Suprapubic skin (tissue), 4 donors: Measurements from ENCODE around the gene CHST10. TPM values are rescaled to one million over a fixed set of nuclear protein-coding genes. Genes with fewer than 3 reads are reported as not detected.

Experiments
- DNase-seq, 2 donors: peaks; one replicate each; pipeline ENCODE4 v3.0.0-alpha.2; 2019; ENCODE audit warnings: low spot score in 2 of 2
- H3K27ac ChIP-seq: fragments of 200-600 bp; sonication (generic); one replicate; pipeline ENCODE4 v1.5.1; 2019
- H3K27me3 ChIP-seq: fragments of 200-600 bp; sonication (generic); one replicate; pipeline ENCODE4 v1.5.1; 2019
- H3K36me3 ChIP-seq: fragments of 200-600 bp; sonication (generic); one replicate; pipeline ENCODE4 v1.5.1; 2019
- H3K4me1 ChIP-seq: fragments of 200-600 bp; sonication (generic); one replicate; pipeline ENCODE4 v1.5.1; 2019
- H3K4me3 ChIP-seq: fragments of 200-600 bp; sonication (generic); one replicate; pipeline ENCODE4 v1.5.1; 2019; ENCODE audit warnings: mild to moderate bottlenecking
- H3K9me3 ChIP-seq: fragments of 200-600 bp; sonication (generic); one replicate; pipeline ENCODE4 v1.5.1; 2019
- CTCF ChIP-seq, 2 donors: fragments of 200-600 bp in 1 of 2; fragments of 450-650 bp in 1 of 2; sonication (generic) in 1 of 2; IDR thresholded peaks; one replicate each; pipeline ENCODE4 v1.5.1; 2016 to 2019; ENCODE audit warnings: antibody characterized with exemption in 2 of 2, mild to moderate bottlenecking in 1 of 2, moderate library complexity in 1 of 2
- EP300 ChIP-seq: sonication (generic); formaldehyde crosslinking; IDR thresholded peaks from one replicate; pipeline ENCODE4 v1.6.1; 2017; ENCODE audit warnings: antibody characterized with exemption
- POLR2A ChIP-seq, 2 donors: fragments of 450-650 bp; IDR thresholded peaks; one replicate each; pipeline ENCODE4 v1.6.1; 2017; ENCODE audit warnings: antibody characterized with exemption in 2 of 2, mild to moderate bottlenecking in 2 of 2, moderate library complexity in 2 of 2
- POLR2AphosphoS5 ChIP-seq, 3 donors: sonication (generic); formaldehyde crosslinking; IDR thresholded peaks; one replicate each; pipeline ENCODE4 v1.6.1; 2017; ENCODE audit warnings: antibody characterized with exemption in 3 of 3
- WGBS: methylation state at CpG from one replicate; pipeline ENCODE4 v1.1.5; 2018; 5-methylcytosine and 5-hydroxymethylcytosine counted together
- total RNA-seq, 4 donors: library from RNA; depleted of rRNA; stranded (reverse); fragments of >200 nt; gene quantifications; one replicate each; pipeline ENCODE4 v1.1.0, GENCODE V29; 2016

Gene CHST10
- total RNA-seq, 4 donors from 2014 or later = 0.91 to 3.6 (median 2.6) TPM

- H3K4me3 ChIP-seq = no peak overlapping the region
- H3K9me3 ChIP-seq = no peaks in the 10 kb centered on the region
- no peak overlapping the region for H3K27ac ChIP-seq
- no peak for TF ChIP-seq EP300
- TF ChIP-seq CTCF (IDR thresholded peaks at IDR 0.05) = no peak
- TF ChIP-seq POLR2AphosphoS5 (IDR thresholded peaks at IDR 0.05) = no peak
- H3K36me3 ChIP-seq = peaks cover 18% of the 10 kb centered on the region
- 86% methylated on average over 15 of the region's 15 CpGs for WGBS
- no peak for DNase-seq
- H3K4me1 ChIP-seq = no peaks in the 10 kb centered on the region
- no peaks in the 10 kb centered on the region for H3K27me3 ChIP-seq
These were observed 21.7 kb downstream of the CHST10 start for GRCh38 chr2:100395532-100396350.

- H3K27ac ChIP-seq = no peak overlapping the region
- H3K27me3 ChIP-seq = no peaks in the 10 kb centered on the region
- H3K9me3 ChIP-seq = no peaks in the 10 kb centered on the region
- TF ChIP-seq POLR2A (IDR thresholded peaks at IDR 0.05) (no peak), POLR2AphosphoS5 (IDR thresholded peaks at IDR 0.05) (no peak), EP300 (no peak)
- DNase-seq = no peak
- H3K4me3 ChIP-seq = no peak overlapping the region
- H3K4me1 ChIP-seq = no peaks in the 10 kb centered on the region
- peaks cover 18% of the 10 kb centered on the region for H3K36me3 ChIP-seq
- 84% methylated on average over 12 of the region's 12 CpGs for WGBS
These were observed 23.3 kb downstream of the CHST10 start for GRCh38 chr2:100394111-100394641.

GRCh38 chr2:100393362-100393761 lies 24.1 kb downstream of the CHST10 start:
- no peak for DNase-seq
- TF ChIP-seq CTCF (IDR thresholded peaks at IDR 0.05) (no peak), POLR2AphosphoS5 (IDR thresholded peaks at IDR 0.05) (no peak), POLR2A (IDR thresholded peaks at IDR 0.05) (no peak), EP300 (no peak)
- no peaks in the 10 kb centered on the region for H3K4me1 ChIP-seq
- no peaks in the 10 kb centered on the region for H3K9me3 ChIP-seq
- peaks cover 18% of the 10 kb centered on the region for H3K36me3 ChIP-seq
- no peaks in the 10 kb centered on the region for H3K27me3 ChIP-seq
- H3K4me3 ChIP-seq = no peak overlapping the region
- 92% methylated on average over 15 of the region's 15 CpGs for WGBS
- H3K27ac ChIP-seq = no peak overlapping the region

GRCh38 chr2:100392715-100393114 lies 24.8 kb downstream of the CHST10 start:
- WGBS = 90% methylated on average over 7 of the region's 8 CpGs
- no peak overlapping the region for H3K27ac ChIP-seq
- H3K27me3 ChIP-seq = no peaks in the 10 kb centered on the region
- no peak for TF ChIP-seq POLR2A (IDR thresholded peaks at IDR 0.05)
- H3K36me3 ChIP-seq = peaks cover 18% of the 10 kb centered on the region
- no peaks in the 10 kb centered on the region for H3K9me3 ChIP-seq
- H3K4me3 ChIP-seq = no peak overlapping the region
- no peak for DNase-seq
- no peaks in the 10 kb centered on the region for H3K4me1 ChIP-seq

- Histone ChIP-seq H3K27ac (no peak overlapping the region), H3K27me3 (no peaks in the 10 kb centered on the region), H3K4me3 (no peak overlapping the region), H3K4me1 (no peaks in the 10 kb centered on the region), H3K36me3 (peaks cover 11% of the 10 kb centered on the region), H3K9me3 (no peaks in the 10 kb centered on the region)
- DNase-seq = no peak
- no peak for TF ChIP-seq POLR2AphosphoS5 (IDR thresholded peaks at IDR 0.05)
- TF ChIP-seq EP300 = no peak
- no peak for TF ChIP-seq POLR2A (IDR thresholded peaks at IDR 0.05)
- TF ChIP-seq CTCF (IDR thresholded peaks at IDR 0.05) = no peak
- 80% methylated on average over 4 of the region's 23 CpGs for WGBS
These were observed 25.5 kb downstream of the CHST10 start for GRCh38 chr2:100391735-100392515.
